AG04450 (cell line): ENCODE results near the gene NMNAT3. TPM values are rescaled to one million over a fixed set of nuclear protein-coding genes. Genes with fewer than 3 reads are reported as not detected.

Source experiments
- CTCF ChIA-PET: fragments of 300-600, 350-600 bp; formaldehyde crosslinking; extraction: SDS; loops from one replicate; lab custom pipeline; 2022; ENCODE audit warnings: antibody characterized with exemption, inconsistent platforms; lab: Charles Lee
- POLR2A ChIA-PET: fragments of 350-600 bp; formaldehyde crosslinking; extraction: SDS; loops from one replicate; lab custom pipeline; 2021; ENCODE audit warnings: antibody characterized with exemption, inconsistent platforms; lab: Yijun Ruan, JAX
- DNase-seq: peaks from one replicate; pipeline ENCODE4 v3.0.0-alpha.2; 2011; ENCODE audit warnings: low read depth, low spot score
- H3K27ac ChIP-seq: one replicate; pipeline ENCODE4 v1.5.1; 2012; ENCODE audit warnings: low read depth, low read length, control low read depth
- H3K27me3 ChIP-seq: one replicate; pipeline ENCODE4 v1.6.0; 2012; ENCODE audit warnings: low read length; ENCODE audit not compliant: control insufficient read depth, insufficient read depth
- H3K4me3 ChIP-seq: 2 replicates; pipeline ENCODE4 v1.5.1; 2011; ENCODE audit warnings: mild to moderate bottlenecking, low read depth, low read length, control low read depth
- H3K9me3 ChIP-seq: 2 replicates; pipeline ENCODE4 v1.5.1; 2012; ENCODE audit warnings: low read length; ENCODE audit not compliant: control insufficient read depth, insufficient read depth
- polyA plus RNA-seq: library from polyadenylated mRNA; depleted of rRNA; stranded (reverse); fragments of >200 nt; gene quantifications from 2 replicates; pipeline ENCODE4 v1.2.3, GENCODE V29; 2011
- TF ChIP-seq, protein P1 (sequence below): IDR thresholded peaks from 2 replicates; pipeline ENCODE4 v1.5.1; 2011; ENCODE audit warnings: low read depth, low read length, control low read depth, inconsistent platforms

The NMNAT3 gene
- polyA plus RNA-seq, 1 experiment = 0.22 TPM

DNA sequence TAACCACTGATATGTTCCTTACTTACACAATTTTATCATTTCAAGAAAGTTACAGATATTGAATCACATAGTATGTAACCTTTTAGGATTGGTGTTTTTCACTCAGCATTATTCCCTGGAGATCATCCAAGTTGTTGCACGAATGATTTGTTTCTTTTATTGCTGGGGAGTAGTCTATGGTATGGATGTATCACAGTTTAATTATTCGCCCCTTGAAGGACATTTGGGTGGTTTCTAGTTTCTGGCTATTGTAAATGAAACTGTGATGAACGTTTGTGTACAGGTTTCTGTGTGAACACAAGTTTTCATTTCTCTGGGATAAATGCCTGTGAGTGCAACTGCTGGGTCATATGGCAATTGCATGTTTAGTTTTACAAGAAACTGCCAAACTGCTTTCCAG, 68.8 kb downstream of the NMNAT3 start:
- CTCF ChIA-PET = no interaction called here
- DNase-seq = no peak
- TF ChIP-seq, protein P1, sequence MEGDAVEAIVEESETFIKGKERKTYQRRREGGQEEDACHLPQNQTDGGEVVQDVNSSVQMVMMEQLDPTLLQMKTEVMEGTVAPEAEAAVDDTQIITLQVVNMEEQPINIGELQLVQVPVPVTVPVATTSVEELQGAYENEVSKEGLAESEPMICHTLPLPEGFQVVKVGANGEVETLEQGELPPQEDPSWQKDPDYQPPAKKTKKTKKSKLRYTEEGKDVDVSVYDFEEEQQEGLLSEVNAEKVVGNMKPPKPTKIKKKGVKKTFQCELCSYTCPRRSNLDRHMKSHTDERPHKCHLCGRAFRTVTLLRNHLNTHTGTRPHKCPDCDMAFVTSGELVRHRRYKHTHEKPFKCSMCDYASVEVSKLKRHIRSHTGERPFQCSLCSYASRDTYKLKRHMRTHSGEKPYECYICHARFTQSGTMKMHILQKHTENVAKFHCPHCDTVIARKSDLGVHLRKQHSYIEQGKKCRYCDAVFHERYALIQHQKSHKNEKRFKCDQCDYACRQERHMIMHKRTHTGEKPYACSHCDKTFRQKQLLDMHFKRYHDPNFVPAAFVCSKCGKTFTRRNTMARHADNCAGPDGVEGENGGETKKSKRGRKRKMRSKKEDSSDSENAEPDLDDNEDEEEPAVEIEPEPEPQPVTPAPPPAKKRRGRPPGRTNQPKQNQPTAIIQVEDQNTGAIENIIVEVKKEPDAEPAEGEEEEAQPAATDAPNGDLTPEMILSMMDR = no peak
- POLR2A ChIA-PET = no interaction called here
- Histone ChIP-seq H3K27me3 (no peaks in the 10 kb centered on the region), H3K4me3 (no peak overlapping the region), H3K9me3 (no peaks in the 10 kb centered on the region), H3K27ac (no peak overlapping the region)

DNA sequence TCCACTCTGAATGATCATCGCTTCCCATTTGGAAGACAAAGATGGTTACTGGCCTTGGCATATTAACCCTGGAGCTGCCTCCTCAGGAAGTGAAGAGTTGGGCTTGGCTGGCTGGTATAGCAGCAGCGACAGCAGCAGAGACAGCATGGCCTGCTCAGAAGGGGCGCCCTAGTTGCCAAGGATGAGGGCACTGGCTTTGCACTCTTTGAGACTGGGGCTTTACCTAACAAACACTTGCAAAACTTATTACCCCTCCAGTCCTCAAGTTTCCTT, 69.7 kb downstream of the NMNAT3 start:
- H3K9me3 ChIP-seq = no peaks in the 10 kb centered on the region
- DNase-seq = no peak
- ChIA-PET POLR2A (no interaction called here), CTCF (no interaction called here)
- no peak overlapping the region for H3K4me3 ChIP-seq
- TF ChIP-seq, protein P1 = no peak
- no peaks in the 10 kb centered on the region for H3K27me3 ChIP-seq
- H3K27ac ChIP-seq = no peak overlapping the region

DNA sequence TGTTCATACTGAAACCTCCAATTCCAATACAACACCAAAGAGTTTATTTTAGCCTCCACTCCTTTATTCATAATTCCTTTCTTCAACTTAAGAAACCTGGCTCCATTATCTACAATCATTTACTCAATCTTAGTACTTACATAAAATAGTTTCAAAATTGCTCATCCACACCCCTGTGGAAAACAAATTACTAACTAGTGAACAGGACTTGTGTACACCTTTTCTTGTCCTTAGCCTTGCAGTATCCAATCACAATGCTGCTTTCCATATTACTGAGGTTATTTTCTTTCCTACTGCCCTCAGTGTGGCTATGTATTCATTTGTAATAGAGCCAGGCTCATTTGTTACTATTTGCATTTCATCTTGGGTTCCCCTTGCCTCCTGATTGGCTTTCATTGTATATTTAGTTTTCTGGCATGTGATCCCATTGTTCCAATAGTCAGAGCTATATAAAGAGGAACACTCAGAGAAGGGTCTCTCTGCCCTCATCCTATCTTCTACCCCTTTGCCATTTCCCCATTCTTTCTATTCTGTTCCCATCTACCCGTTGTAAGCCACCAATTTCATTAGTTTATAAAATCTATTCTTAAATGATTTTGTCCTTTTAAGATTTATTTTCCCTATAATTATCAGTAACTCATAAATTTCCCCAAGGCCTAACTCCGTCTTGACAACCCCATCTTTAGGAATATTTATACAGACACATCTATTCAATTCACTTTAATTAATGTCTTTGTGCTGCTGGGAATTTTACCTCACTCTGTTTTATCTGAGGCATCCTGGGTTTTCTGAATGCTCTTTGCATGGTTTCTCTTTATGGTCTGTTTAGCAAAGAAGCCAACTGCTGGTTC, 70.3 kb downstream of the NMNAT3 start:
- ChIA-PET POLR2A (no interaction called here), CTCF (no interaction called here)
- TF ChIP-seq, protein P1 = no peak
- Histone ChIP-seq H3K27ac (no peak overlapping the region), H3K27me3 (no peaks in the 10 kb centered on the region), H3K4me3 (no peak overlapping the region), H3K9me3 (no peaks in the 10 kb centered on the region)
- DNase-seq = no peak

DNA sequence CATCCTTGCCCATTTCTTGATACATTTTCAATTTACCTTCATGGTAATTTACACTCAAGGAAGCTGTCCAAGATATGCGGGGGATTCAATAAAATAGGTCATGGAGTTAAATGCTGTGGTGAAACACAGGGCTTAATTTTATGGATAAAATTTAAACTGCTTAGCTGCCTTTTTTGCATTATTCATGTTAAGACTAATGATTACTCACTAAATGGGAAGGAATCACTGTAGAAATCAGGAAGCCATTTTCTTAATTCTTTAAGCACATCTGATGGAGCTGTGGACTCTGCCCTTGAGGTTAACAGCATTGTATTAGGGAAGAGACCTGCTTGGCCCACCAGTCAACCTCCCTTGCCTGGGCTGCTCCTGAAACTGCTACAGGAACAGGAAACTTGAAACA, 75.8 kb downstream of the NMNAT3 start:
- H3K27ac ChIP-seq = no peak overlapping the region
- no peak for DNase-seq
- TF ChIP-seq, protein P1 = no peak
- no peaks in the 10 kb centered on the region for H3K9me3 ChIP-seq
- ChIA-PET CTCF (no interaction called here), POLR2A (no interaction called here)
- no peaks in the 10 kb centered on the region for H3K27me3 ChIP-seq
- no peak overlapping the region for H3K4me3 ChIP-seq

DNA sequence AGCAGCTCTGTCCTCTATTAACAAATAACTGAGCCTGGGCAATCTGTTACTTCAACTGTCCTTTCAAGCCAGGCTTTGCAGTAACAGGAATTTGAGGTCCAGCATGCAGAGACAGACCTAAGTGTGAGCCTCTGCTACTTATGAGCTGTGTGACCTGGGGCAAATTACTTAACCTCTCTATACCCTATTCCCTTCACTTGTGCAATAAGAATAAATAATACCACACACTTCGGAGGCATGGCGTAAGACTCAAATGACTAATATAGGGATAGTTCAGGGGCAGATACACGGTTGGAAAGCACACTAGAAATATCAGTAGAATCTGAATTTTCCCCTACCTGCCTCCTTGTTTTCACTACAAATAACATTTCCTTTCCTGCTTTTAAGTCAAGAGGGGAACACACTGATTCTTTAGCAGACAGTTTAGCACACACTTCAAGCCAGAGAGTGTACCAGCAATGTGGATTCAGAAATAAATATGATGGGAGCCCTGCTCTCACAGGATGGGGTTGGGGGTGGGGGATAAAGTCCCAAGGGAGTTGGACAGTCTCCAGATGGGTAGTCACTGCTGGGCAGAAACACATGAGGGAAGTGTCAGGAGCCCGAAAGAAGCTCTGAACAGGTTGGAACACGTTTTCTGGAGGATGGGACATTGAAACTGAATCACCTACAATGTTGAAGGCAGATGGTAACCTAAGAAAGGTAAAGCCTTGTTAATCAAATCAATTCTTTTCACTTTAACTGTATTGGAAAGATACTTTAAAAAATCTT, 76.4 kb downstream of the NMNAT3 start:
- ChIA-PET CTCF (no interaction called here), POLR2A (no interaction called here)
- TF ChIP-seq, protein P1 = no peak
- H3K27me3 ChIP-seq = no peaks in the 10 kb centered on the region
- H3K27ac ChIP-seq = no peak overlapping the region
- no peaks in the 10 kb centered on the region for H3K9me3 ChIP-seq
- no peak overlapping the region for H3K4me3 ChIP-seq
- no peak for DNase-seq
